Urinary bladder (tissue), 4 donors: ENCODE data around the gene NCDN. TPM values are rescaled to one million over a fixed set of nuclear protein-coding genes. Genes with fewer than 3 reads are reported as not detected.
"Not testable (repeated sequence)": the region's sequence is repeated elsewhere in the genome, so short reads cannot be mapped to it uniquely, and the experiment has no call there.

ENCODE experiments used
- DNase-seq: peaks from one replicate; pipeline ENCODE4 v3.0.0-alpha.2; 2015; ENCODE audit errors: extremely low spot score
- H3K27ac ChIP-seq: one replicate; pipeline ENCODE4 v1.5.1; 2013; ENCODE audit warnings: low read depth, mild to moderate bottlenecking, moderate library complexity
- H3K36me3 ChIP-seq: one replicate; pipeline ENCODE4 v1.6.1; 2013; ENCODE audit warnings: mild to moderate bottlenecking, moderate library complexity; ENCODE audit not compliant: insufficient read depth
- H3K4me1 ChIP-seq: one replicate; pipeline ENCODE4 v1.6.1; 2013; ENCODE audit warnings: mild to moderate bottlenecking, moderate library complexity; ENCODE audit not compliant: insufficient read depth
- H3K4me3 ChIP-seq: one replicate; pipeline ENCODE4 v1.5.1; 2013; ENCODE audit warnings: low read depth, low read length
- WGBS: extraction: QIAGEN DNeasy Blood & Tissue Kit; methylation state at CpG from one replicate; pipeline ENCODE4 v1.1.7; 2013; 5-methylcytosine and 5-hydroxymethylcytosine counted together
- polyA plus RNA-seq: library from polyadenylated mRNA; stranded (reverse); fragments of 200-250 nt; gene quantifications from one replicate; pipeline ENCODE4 v1.2.3, GENCODE V29; 2013
- total RNA-seq: library from RNA; depleted of rRNA; stranded (reverse); fragments of >200 nt; gene quantifications from one replicate; pipeline ENCODE4 v1.2.3, GENCODE V29; 2014
- donor health status: healthy with polysubstance abuse.
- donor health status: healthy.

Gene NCDN
- total and polyA plus RNA-seq, 2 donors, result 9.1 to 27.9 TPM

DNA sequence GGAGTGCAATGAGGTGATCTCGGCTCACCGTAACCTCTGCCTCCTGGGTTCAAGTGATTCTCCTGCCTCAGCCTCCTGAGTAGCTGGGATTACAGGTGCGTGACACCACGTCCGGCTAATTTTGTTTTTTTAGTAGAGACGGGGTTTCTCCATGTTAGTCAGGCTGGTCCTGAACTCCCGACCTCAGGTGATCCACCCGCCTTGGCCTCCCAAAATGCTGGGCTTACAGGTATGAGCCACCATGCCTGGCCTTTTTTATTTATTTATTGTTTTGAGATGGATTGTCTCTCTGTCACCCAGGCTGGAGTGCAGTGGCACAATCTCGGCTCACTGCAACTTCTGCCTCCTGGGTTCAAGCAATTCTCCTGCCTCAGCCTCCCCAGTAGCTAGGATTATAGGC, 24.0 kb downstream of the NCDN start:
- not testable (repeated sequence) for H3K36me3 ChIP-seq, DNase-seq, H3K27ac ChIP-seq, H3K4me1 ChIP-seq, H3K4me3 ChIP-seq
- 96% methylated on average over 9 of the region's 9 CpGs for WGBS

DNA sequence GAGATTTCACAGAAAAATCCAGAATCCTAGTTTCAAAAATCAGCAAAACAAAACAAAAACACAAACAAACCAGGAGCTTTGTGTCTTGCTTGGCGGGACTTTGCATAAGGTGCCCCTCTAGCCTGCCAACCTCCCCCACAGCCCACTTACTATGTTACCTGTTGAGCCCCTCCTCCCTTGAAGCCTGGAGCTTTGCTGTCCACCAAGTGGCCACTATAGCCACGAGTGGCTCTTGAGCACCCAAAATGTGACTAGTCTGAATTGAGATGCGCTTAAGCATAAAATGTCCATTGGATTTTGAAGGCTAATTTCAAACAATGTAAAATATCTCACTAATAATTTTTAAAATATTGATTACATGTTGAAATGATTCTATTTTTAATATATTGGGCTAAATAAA, 27.7 kb downstream of the NCDN start:
- WGBS, result 89% methylated on average over 3 of the region's 3 CpGs

DNA sequence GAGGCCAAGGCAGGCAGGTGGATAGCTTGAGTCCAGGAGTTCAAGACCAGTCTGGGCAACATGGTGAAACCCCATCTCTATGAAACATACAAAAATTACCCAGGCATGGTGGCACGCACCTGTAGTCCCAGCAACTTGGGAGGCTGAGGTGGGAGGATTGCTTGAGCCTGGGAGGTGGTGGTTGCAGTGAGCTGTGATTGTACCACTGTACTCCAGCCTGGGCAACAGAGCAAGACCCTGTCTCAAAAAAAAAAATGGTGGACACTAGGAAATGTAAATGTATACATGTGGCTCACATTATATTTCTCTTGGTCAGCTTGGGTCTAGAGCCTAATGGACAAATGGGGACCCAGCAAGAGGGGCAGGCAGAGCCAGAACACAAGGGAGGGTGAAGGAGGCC, 28.2 kb downstream of the NCDN start:
- 94% methylated on average over 1 of the region's 1 CpG for WGBS

More for the DNA sequence above, 27.7 kb downstream of the NCDN start:
- H3K36me3 ChIP-seq, result no peaks in the 10 kb centered on the region
- no peaks in the 10 kb centered on the region for H3K4me1 ChIP-seq
- no peak overlapping the region for H3K27ac ChIP-seq
- no peak for DNase-seq
- H3K4me3 ChIP-seq, result no peak overlapping the region

DNA sequence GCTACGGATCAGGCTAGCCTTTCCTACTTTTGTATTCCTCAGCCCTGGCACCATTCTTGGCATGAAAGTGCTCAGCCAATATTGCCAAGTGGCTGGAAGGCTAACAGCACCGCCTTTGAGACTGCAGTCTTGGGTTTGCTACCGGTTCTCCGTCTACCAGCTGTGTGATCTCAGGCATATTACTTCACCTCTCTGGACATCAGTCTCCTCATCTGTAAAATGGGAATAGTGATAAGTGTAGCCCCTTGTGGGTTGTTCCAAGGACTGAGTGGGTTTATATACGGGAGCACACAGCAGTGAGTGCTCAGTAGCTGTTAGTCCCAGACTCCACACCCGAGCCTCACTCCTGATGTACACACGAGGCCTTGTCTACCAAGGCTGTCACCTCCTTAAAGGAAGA, 29.2 kb downstream of the NCDN start:
- DNase-seq, result no peak
- Histone ChIP-seq H3K36me3 (no peaks in the 10 kb centered on the region), H3K4me3 (no peak overlapping the region), H3K4me1 (no peaks in the 10 kb centered on the region), H3K27ac (no peak overlapping the region)
- WGBS, result 92% methylated on average over 7 of the region's 7 CpGs

More for the DNA sequence above, 28.2 kb downstream of the NCDN start:
- H3K27ac ChIP-seq, H3K36me3 ChIP-seq, DNase-seq, H3K4me3 ChIP-seq, H3K4me1 ChIP-seq: not testable (repeated sequence)

DNA sequence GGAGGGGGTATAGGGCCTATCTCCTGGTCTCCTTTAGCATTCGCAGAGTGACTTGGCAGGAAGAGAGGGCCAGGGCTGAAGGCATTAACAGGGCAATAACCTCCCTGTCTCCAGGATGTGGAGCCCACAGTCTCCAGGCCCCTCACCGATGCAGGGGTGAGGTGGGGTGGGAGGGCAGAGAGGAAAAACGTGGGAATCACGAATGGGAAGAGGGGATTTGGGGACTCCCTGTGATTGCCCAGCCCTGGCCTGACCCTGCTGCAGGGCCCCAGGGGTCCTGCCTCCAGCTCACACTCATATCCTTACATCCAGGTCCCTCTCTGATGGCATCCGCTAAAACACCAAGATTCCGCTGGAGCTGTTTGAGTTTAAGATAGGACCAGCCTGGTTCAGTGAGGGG, 30.1 kb downstream of the NCDN start:
- Histone ChIP-seq H3K36me3 (no peaks in the 10 kb centered on the region), H3K4me3 (no peak overlapping the region), H3K27ac (no peak overlapping the region), H3K4me1 (no peaks in the 10 kb centered on the region)
- DNase-seq, result no peak
- WGBS, result 71% methylated on average over 6 of the region's 6 CpGs

DNA sequence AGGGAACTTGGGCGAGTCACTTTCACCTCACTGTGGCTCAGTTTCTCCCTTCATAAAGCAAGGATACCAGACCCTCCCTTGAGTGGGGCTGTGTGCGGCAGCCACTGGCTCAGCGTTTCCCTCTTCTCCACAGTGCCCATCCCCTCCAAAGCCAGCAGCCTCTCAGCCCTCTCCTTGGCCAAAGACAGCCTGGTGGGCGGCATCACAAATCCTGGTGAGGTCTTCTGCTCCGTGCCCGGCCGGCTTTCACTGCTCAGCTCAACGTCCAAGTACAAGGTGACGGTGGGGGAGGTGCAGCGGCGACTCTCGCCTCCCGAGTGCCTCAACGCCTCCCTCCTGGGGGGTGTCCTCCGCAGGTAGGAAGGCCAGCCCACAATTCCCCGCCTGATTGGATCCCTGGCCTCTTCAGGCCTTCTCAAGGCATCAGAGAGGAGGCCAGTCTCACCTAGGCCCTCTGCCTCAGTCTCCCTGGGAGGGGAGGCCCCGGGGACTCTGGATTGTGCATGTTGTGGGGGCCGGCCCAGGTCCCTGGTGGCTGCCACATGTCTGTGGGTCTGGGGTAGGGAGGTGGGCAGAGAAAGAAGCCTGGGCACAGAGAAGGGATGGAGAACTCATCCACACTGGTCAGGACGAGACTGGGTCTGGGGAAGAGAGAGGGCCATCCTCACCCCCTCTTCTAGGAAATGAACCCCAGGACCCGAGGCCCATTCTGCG, 30.8 kb downstream of the NCDN start:
- 71% methylated on average over 21 of the region's 21 CpGs for WGBS
- DNase-seq, result no peak

DNA sequence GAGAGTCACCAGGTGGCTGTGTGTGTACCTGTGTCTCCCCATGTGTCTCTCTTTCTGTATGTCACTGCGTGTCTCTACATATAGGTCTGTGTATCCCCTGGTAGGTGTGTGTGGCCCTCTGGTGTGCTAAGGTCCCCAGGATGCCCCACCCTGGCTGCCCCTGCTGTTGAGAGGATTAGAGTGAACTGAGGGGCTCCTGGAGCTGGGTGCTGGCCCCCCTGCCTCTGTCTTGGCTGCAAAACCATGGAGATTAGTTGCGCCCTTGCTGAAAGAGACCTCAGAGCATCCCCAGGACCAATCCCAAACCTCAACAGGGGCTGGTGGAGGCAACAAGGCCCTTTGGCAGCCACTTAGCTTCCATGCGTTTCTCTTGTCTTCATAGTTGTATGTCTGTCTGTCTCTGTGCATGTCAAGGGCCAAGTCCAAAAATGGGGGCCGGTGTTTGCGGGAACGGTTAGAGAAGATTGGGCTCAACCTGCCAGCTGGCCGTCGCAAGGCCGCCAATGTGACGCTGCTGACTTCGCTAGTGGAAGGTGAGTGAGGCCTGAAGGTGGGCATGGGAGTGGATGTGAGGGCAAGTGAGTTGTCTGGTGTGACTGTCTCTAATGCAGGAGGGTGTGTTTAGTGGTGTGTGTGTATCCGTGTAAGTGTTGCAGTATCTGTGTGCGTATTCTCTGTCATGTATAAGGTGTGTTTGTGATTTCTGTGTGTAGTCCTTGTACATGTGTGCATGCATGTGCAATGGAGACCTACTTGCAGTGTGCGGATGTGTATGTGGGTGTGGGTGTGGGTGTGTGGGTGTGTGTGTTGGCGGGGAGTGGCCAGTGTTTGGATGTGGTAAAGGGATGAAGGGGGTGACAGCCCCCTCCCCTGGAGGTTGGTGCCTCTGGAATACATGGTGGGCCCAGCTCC, 32.2 kb downstream of the NCDN start:
- no peak for DNase-seq
- Histone ChIP-seq H3K36me3 (no peaks in the 10 kb centered on the region), H3K4me1 (no peaks in the 10 kb centered on the region), H3K27ac (no peak overlapping the region), H3K4me3 (no peak overlapping the region)
- 92% methylated on average over 15 of the region's 15 CpGs for WGBS

More for the DNA sequence above, 30.8 kb downstream of the NCDN start:
- no peak overlapping the region for H3K27ac ChIP-seq
- H3K4me1 ChIP-seq, result no peaks in the 10 kb centered on the region
- no peaks in the 10 kb centered on the region for H3K36me3 ChIP-seq
- no peak overlapping the region for H3K4me3 ChIP-seq

DNA sequence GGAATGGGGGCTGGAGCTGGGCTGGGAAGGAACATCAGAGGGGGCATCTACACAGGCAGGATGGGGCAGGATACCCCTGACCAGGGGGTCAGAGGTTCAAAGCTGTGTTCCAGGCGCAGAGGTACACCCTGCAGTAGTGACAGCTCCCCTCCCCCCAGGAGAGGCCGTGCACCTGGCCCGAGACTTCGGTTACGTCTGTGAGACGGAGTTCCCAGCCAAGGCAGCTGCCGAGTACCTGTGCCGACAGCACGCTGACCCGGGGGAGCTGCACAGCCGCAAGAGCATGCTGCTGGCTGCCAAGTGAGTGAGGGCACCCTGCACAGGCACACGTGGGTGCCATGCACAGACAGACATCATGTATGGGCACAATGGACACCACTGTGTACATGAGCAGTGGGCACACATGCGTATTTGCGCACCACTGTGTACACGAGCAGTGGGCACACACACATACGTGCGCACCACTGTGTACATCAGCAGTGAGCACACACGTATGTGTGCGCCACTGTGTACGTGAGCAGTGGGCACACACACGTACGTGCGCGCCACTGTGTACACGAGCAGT, 33.0 kb downstream of the NCDN start:
- H3K36me3 ChIP-seq, result no peaks in the 10 kb centered on the region
- WGBS, result 92% methylated on average over 25 of the region's 25 CpGs
- H3K4me1 ChIP-seq, result no peaks in the 10 kb centered on the region
- no peak overlapping the region for H3K27ac ChIP-seq
- DNase-seq, result no peak
- no peak overlapping the region for H3K4me3 ChIP-seq

DNA sequence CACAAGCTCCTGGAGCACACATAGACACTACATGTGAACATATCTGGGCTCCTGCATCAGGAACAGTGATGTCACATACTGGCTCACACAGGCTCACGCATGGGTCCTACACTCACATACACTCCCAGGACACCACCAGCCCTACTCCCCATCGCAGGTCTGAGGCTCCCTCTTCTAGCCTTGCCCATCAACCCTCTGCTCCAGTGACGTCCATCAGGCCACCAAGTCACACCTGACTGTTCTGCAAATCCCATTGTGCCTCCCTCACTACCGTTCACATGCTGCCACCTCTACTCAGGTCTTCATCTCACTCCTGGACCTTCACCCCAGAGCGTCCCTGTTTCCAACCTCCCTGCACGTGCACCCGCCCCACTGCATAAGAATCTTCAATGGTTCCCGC, 33.6 kb downstream of the NCDN start:
- no peaks in the 10 kb centered on the region for H3K36me3 ChIP-seq
- WGBS, result 93% methylated on average over 8 of the region's 8 CpGs
- no peak for DNase-seq

DNA sequence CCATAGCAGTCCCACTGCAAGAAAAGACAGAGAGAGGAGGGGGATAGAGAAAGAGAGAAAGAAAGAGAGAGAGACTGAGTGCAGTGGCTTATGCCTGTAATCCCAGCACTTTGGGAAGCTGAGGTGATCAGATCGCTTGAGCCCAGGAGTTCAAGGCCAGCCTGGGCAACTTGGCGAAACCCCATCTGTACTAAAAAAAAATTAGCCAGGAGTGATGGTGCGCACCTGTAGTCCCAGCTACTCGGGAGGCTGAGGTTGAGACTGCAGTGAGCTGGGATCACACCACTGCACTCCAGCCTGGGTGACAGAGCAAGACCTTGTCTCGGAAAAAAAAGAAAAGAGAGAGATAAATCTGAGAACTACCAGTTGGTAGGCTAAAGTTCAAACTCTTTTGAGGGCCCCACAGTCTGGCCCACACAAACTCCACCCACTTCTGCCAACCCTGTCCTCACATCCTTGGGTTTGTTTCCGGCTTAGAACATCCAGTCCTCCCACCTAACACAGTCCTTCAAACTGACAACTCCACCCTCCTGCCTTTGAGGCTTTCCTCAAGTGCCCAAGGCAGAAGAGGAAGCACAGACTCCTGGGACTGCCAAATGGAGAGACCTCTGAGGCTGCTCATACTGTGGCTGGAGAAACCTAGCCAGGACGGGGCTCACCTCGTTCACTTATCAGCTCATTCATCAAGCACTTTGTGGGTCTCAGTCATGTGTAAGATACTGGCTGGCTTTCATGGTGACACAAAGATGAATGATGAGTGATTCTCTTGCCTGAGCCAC, 35.6 kb downstream of the NCDN start:
- 73% methylated on average over 8 of the region's 8 CpGs for WGBS
- H3K36me3 ChIP-seq, result no peaks in the 10 kb centered on the region
- no peak for DNase-seq
- no peak overlapping the region for H3K4me3 ChIP-seq
- no peaks in the 10 kb centered on the region for H3K4me1 ChIP-seq
- H3K27ac ChIP-seq, result no peak overlapping the region

More for the DNA sequence above, 33.6 kb downstream of the NCDN start:
- Histone ChIP-seq H3K4me1 (no peaks in the 10 kb centered on the region), H3K4me3 (no peak overlapping the region), H3K27ac (no peak overlapping the region)

DNA sequence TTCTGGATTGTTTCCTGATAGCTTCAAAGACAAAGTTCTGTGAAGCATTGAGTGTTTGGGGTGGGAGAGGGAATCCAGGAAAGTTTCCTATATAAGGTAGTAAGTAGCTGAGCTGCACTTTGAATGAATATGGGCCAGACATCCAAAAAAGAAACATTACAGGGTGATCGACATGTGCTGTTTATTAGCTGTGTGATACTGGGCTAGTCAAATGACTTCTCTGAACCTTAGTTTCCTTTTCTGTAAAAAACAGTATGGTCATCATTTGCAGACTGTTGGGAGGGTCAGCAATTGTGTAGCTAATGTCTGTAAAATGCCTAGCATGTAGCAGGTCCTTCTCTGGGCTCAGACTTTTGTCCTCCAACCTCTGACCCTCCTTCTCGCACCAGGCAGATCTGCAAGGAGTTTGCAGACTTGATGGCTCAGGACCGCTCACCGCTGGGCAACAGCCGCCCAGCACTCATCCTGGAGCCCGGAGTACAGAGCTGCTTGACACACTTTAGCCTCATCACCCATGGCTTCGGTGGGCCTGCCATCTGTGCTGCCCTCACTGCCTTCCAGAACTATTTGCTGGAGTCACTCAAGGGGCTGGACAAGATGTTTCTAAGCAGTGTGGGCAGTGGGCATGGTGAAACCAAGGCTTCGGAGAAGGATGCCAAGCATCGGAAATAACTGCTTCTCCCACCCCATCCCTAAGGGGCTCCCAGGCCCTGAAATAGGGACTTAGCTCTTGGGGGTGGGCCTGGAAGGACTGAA, 36.6 kb downstream of the NCDN start:
- WGBS, result 92% methylated on average over 9 of the region's 9 CpGs
- H3K36me3 ChIP-seq, result no peaks in the 10 kb centered on the region
- H3K4me3 ChIP-seq, result no peak overlapping the region
- H3K4me1 ChIP-seq, result no peaks in the 10 kb centered on the region
- no peak for DNase-seq
- no peak overlapping the region for H3K27ac ChIP-seq

DNA sequence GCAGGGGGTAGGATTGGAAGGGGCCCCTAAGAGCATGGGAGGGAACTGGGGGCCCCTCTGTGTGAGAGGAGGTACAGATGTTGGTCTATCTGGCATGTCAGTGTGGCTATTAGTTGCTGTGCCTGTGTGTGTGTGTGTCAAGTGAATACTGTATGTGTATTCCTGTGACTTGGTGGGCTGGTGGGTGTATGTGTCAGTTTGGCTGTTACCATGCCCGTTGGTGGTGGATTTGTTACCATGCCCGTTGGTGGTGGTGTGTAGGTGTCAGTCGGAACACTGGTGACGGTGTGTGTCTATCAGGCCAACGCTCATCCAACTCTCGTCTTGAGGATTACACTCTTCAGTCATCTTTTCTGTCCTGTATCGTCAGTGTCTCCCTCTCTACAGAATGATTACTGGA, 38.1 kb downstream of the NCDN start:
- WGBS, result 90% methylated on average over 7 of the region's 7 CpGs
- H3K27ac ChIP-seq, result no peak overlapping the region
- no peak for DNase-seq
- H3K4me1 ChIP-seq, result no peaks in the 10 kb centered on the region
- no peak overlapping the region for H3K4me3 ChIP-seq
- H3K36me3 ChIP-seq, result no peaks in the 10 kb centered on the region

DNA sequence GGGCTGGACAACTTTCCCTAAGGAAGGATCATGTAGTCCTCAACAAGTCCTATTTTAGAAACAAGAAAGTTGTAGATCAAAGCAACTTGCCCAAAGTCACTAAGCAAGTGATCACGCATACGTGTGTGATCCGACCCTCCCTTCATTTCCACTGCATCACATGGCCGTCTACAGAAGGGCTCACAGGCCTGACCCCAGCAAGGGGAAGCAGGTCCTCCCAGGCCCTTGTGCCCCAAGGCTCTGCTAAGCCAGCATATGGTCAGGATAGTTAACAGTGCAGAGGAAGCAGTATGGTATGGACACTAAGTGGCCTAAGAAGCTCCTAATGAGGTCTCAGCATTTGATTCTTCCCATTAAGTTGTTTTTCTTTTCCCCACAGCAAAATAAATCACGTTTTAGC, 40.3 kb downstream of the NCDN start:
- Histone ChIP-seq H3K4me1 (no peaks in the 10 kb centered on the region), H3K4me3 (no peak overlapping the region), H3K27ac (no peak overlapping the region), H3K36me3 (no peaks in the 10 kb centered on the region)
- no peak for DNase-seq
- 86% methylated on average over 5 of the region's 5 CpGs for WGBS
